HepG2 (cell line): ENCODE results near the gene AFAP1L2. TPM values are rescaled to one million over a fixed set of nuclear protein-coding genes. Genes with fewer than 3 reads are reported as not detected.

Experiments
- ATAC-seq: fragments of 200-7000 bp; cut with Tn5 transposase; 3 replicates; pipeline ENCODE4 v1.9.1; 2020; ENCODE audit warnings: mild to moderate bottlenecking, moderate library complexity
- BruUV-seq: library from RNA; stranded (reverse); fragments of 400-500 nt; replicated peaks from 2 replicates; lab custom pipeline; 2021; lab: Mats Ljungman, UMichigan
- CTCF ChIA-PET: fragments of 300-600 bp; formaldehyde crosslinking; extraction: SDS; loops from one replicate; lab custom pipeline; 2021; ENCODE audit warnings: low total read pairs, inconsistent platforms, low intra/inter-chr PET ratio; lab: Yijun Ruan, JAX
- POLR2A ChIA-PET: fragments of 350-600 bp; sonication (Branson Sonifier 250); formaldehyde crosslinking; loops from one replicate; lab custom pipeline; 2020; ENCODE audit warnings: antibody characterized with exemption, inconsistent platforms; lab: Yijun Ruan, JAX
- DNase-seq: peaks from one replicate; pipeline ENCODE4 v3.0.0-alpha.2; 2015; ENCODE audit warnings: low spot score
- FAIRE-seq: peaks from 3 replicates; lab custom pipeline; 2011; peaks lifted over from hg19 to GRCh38; lab: Jason Lieb, UNC
- H2AFZ ChIP-seq: one replicate; pipeline ENCODE4 v1.6.1; 2011; ENCODE audit warnings: low read length, inconsistent platforms
- H3K27ac ChIP-seq: fragments of 300-600 bp; 3 replicates; pipeline ENCODE4 v1.8.0; 2011; ENCODE audit warnings: mixed run types, mild to moderate bottlenecking, mixed read lengths, low read length, inconsistent platforms; ENCODE audit not compliant: insufficient read depth; ENCODE audit errors: extremely low read length
- H3K27me3 ChIP-seq, 2 experiments: fragments of 200-600 bp in 1 of 2; 2 replicates in 1 of 2; 3 replicates in 1 of 2; pipeline versions ENCODE4 v1.6.0 to v1.8.0; 2011; ENCODE audit warnings: low read length in 2 of 2, mild to moderate bottlenecking in 2 of 2, moderate library complexity in 2 of 2, inconsistent platforms in 1 of 2; ENCODE audit not compliant: insufficient read depth in 2 of 2, control insufficient read depth in 1 of 2
- H3K36me3 ChIP-seq, 2 experiments: fragments of 200-600 bp in 1 of 2; replicated peaks in 1 of 2; 2 replicates in 1 of 2; 3 replicates in 1 of 2; pipeline versions ENCODE4 v1.5.1 to v1.8.0; 2011; ENCODE audit warnings: low read length in 2 of 2, inconsistent platforms in 1 of 2; ENCODE audit not compliant: insufficient read depth in 2 of 2, control insufficient read depth in 1 of 2
- H3K4me1 ChIP-seq: 2 replicates; pipeline ENCODE4 v1.5.1; 2012; ENCODE audit warnings: low read length, inconsistent platforms; ENCODE audit not compliant: insufficient read depth
- H3K4me2 ChIP-seq: 2 replicates; pipeline ENCODE4 v1.6.0; 2011; ENCODE audit warnings: low read depth, low read length, inconsistent platforms
- H3K4me3 ChIP-seq, 3 experiments: fragments of 200-600 bp in 1 of 3; sonication (generic), shearing (Covaris generic) in 1 of 3; replicated peaks in 1 of 3; 2 replicates each; pipeline ENCODE4 v1.5.1; 2011 to 2016; ENCODE audit warnings: low read length in 3 of 3, inconsistent platforms in 2 of 3, low read depth in 2 of 3, mild to moderate bottlenecking in 2 of 3, control low read depth in 1 of 3, mixed read lengths in 1 of 3; ENCODE audit not compliant: insufficient read depth in 1 of 3
- H3K79me2 ChIP-seq: one replicate; pipeline ENCODE4 v1.6.1; 2011; ENCODE audit warnings: low read length, inconsistent platforms; ENCODE audit not compliant: insufficient read depth
- H3K9ac ChIP-seq: 2 replicates; pipeline ENCODE4 v1.6.0; 2011; ENCODE audit warnings: mild to moderate bottlenecking, low read depth, low read length, inconsistent platforms; ENCODE audit not compliant: insufficient read depth
- H3K9me3 ChIP-seq: 2 replicates; pipeline ENCODE4 v1.5.1; 2012; ENCODE audit warnings: mild to moderate bottlenecking, low read length
- H4K20me1 ChIP-seq: 2 replicates; pipeline ENCODE4 v1.6.0; 2011; ENCODE audit warnings: inconsistent platforms, mild to moderate bottlenecking, low read length, moderate library complexity; ENCODE audit not compliant: insufficient read depth
- AGO2 ChIP-seq: fragments of 200-400 bp; formaldehyde crosslinking; optimal IDR thresholded peaks from 2 replicates; pipeline ENCODE3; 2017; ENCODE audit warnings: mild to moderate bottlenecking, low read depth, low read length, moderate library complexity
- IRF2 ChIP-seq: IDR thresholded peaks from 2 replicates; pipeline ENCODE4 v1.6.1; 2018; ENCODE audit warnings: missing genetic modification reagents, missing compliant biosample characterization
- RBAK ChIP-seq: sonication (generic); formaldehyde crosslinking; IDR thresholded peaks from 2 replicates; pipeline ENCODE4 v1.5.1; 2020; ENCODE audit warnings: mild to moderate bottlenecking, missing genetic modification reagents
- WGBS: methylation state at CpG from one replicate; pipeline ENCODE4 v1.1.6; 2017; ENCODE audit warnings: low lambda C conversion rate; 5-methylcytosine and 5-hydroxymethylcytosine counted together
- in situ Hi-C: cut with HindIII; loops from 2 replicates; pipeline ENCODE4 v1.10.0; 2017; ENCODE audit warnings: low pct_unique_long_range_greater_than_20kb; ENCODE audit not compliant: extremely low pct_ligation_motif_present
- intact Hi-C: fragments of 100-400 bp; cut with micrococcal nuclease; formaldehyde crosslinking; loops from one replicate; pipeline ENCODE4 v1.10.0; 2022; ENCODE audit not compliant: unreplicated experiment
- polyA plus RNA-seq, 8 experiments: library from polyadenylated mRNA; depleted of rRNA in 3 of 8; stranded (reverse) in 7 of 8; unstranded in 1 of 8; fragments of >200 nt; fragmentation: Illumina TruSeq in 4 of 8; extraction: Trizol in 4 of 8; gene quantifications; 2 replicates each; pipeline versions ENCODE4 v1.2.1 to v1.2.3, GENCODE V29; 2011 to 2016; ENCODE audit warnings: low read depth in 4 of 8, missing spikeins in 1 of 8, mixed read lengths in 1 of 8; ENCODE audit not compliant: insufficient read depth in 1 of 8
- total RNA-seq, 5 experiments: library from RNA; depleted of rRNA; stranded (reverse); fragments of >200 nt; fragmentation: Illumina TruSeq; extraction: Trizol; gene quantifications; 2 replicates each; pipeline ENCODE4 v1.2.3, GENCODE V29; 2016; ENCODE audit warnings: low read depth in 1 of 5
- TF ChIP-seq, protein P1 (sequence below): sonication (generic); formaldehyde crosslinking; IDR thresholded peaks from 2 replicates; pipeline ENCODE4 v1.4.0; 2020; ENCODE audit warnings: missing genetic modification reagents
- TF ChIP-seq, protein P2 (sequence below): sonication (generic); formaldehyde crosslinking; conservative IDR thresholded peaks from 2 replicates; pipeline ENCODE4 v1.4.0; 2020; ENCODE audit warnings: mild to moderate bottlenecking, missing genetic modification reagents, moderate library complexity

The AFAP1L2 gene
- total and polyA plus RNA-seq, 2 of the 13 experiments (the other 11 are each of a cell fraction or from before 2014, with no cell fraction given), result not detected

DNA sequence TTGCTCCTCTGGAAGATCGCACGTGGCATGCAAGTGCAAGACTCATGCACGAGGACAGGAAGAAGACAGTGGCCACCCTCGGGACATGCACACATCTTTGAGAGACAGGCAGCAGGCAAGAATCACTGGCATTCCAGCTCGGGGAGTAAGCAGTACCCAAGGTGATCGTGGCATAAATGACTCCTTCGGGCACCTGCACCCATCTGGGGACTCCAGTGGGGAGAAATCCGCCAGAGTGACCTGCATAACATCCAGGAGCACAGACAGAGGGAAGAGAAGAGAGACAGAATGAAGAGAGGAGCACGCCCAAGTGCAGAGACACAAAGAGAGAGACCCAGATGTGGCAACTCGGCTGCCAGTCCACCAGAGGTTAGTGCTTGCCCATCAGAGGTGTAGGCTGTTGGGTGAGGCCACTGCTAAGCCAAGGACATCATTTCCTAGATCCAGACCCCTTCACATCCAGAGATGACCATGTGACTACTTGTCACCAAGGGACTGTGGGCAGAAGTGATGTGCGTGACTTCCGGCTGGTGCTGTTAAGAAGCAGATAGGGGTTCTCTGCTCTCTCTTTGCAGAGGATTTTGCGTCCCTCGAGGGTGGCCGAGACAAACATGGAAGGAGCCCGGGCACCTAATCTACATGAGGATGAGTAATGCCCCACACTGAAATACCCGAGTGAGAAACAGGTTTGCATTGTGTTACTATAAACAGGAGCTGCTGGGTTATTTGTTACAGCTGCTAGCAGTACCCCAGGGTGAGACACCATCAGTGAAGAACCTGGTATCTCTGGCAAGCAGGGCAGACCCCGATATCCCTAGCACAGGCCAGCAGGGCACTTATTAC lies 84.7 kb downstream of the AFAP1L2 start:
- no peak overlapping the region for H2AFZ ChIP-seq
- TF ChIP-seq AGO2, result no peak
- TF ChIP-seq IRF2 (CRISPR knock-in tag), result no peak
- TF ChIP-seq, protein P1, sequence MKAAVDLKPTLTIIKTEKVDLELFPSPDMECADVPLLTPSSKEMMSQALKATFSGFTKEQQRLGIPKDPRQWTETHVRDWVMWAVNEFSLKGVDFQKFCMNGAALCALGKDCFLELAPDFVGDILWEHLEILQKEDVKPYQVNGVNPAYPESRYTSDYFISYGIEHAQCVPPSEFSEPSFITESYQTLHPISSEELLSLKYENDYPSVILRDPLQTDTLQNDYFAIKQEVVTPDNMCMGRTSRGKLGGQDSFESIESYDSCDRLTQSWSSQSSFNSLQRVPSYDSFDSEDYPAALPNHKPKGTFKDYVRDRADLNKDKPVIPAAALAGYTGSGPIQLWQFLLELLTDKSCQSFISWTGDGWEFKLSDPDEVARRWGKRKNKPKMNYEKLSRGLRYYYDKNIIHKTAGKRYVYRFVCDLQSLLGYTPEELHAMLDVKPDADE (CRISPR knock-in tag), result no peak
- TF ChIP-seq, protein P2, sequence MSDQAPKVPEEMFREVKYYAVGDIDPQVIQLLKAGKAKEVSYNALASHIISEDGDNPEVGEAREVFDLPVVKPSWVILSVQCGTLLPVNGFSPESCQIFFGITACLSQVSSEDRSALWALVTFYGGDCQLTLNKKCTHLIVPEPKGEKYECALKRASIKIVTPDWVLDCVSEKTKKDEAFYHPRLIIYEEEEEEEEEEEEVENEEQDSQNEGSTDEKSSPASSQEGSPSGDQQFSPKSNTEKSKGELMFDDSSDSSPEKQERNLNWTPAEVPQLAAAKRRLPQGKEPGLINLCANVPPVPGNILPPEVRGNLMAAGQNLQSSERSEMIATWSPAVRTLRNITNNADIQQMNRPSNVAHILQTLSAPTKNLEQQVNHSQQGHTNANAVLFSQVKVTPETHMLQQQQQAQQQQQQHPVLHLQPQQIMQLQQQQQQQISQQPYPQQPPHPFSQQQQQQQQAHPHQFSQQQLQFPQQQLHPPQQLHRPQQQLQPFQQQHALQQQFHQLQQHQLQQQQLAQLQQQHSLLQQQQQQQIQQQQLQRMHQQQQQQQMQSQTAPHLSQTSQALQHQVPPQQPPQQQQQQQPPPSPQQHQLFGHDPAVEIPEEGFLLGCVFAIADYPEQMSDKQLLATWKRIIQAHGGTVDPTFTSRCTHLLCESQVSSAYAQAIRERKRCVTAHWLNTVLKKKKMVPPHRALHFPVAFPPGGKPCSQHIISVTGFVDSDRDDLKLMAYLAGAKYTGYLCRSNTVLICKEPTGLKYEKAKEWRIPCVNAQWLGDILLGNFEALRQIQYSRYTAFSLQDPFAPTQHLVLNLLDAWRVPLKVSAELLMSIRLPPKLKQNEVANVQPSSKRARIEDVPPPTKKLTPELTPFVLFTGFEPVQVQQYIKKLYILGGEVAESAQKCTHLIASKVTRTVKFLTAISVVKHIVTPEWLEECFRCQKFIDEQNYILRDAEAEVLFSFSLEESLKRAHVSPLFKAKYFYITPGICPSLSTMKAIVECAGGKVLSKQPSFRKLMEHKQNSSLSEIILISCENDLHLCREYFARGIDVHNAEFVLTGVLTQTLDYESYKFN (CRISPR knock-in tag), result no peak
- no peak for TF ChIP-seq RBAK (CRISPR knock-in tag)
- H3K27ac ChIP-seq, result no peak overlapping the region
- POLR2A ChIA-PET, result no interaction called here
- H3K4me1 ChIP-seq, result no peaks in the 10 kb centered on the region
- no peak overlapping the region for H3K4me3 ChIP-seq
- 29% methylated on average over 15 of the region's 18 CpGs for WGBS
- FAIRE-seq, result no peak
- H3K9ac ChIP-seq, result no peak overlapping the region
- no peaks in the 10 kb centered on the region for H3K9me3 ChIP-seq
- H4K20me1 ChIP-seq, result no peaks in the 10 kb centered on the region
- DNase-seq, result no peak
- H3K36me3 ChIP-seq, result no peaks in the 10 kb centered on the region
- CTCF ChIA-PET, result no interaction called here
- intact Hi-C loops (no loop called here), in situ Hi-C loops (loop anchor here (25.0 kb wide), 1 partner anchor 818 kb away; no protein-coding TSS in a partner anchor)
- H3K27me3 ChIP-seq, result peaks cover 2 to 22% of the 10 kb centered on the region in 2 experiments; a peak in 3 of 5 replicates
- H3K4me2 ChIP-seq, result no peak overlapping the region
- no peaks in the 10 kb centered on the region for H3K79me2 ChIP-seq
- BruUV-seq, result no TSS peak
- no peak for ATAC-seq
